ENCODE results near the gene CEP78. TPM values are rescaled to one million over a fixed set of nuclear protein-coding genes. Genes with fewer than 3 reads are reported as not detected.

The CEP78 gene
- total RNA-seq, 1 experiment from 2014 or later = 10.1 TPM

- ChIA-PET POLR2A (no interaction called here), CTCF (no interaction called here)
- no peak for DNase-seq
- Mint-ChIP-seq H3K27me3 (ENCODE audit: insufficient read depth, unreplicated experiment) (no peaks in the 10 kb centered on the region), H3K27ac (ENCODE audit: unreplicated experiment) (no peak overlapping the region), H3K9me3 (ENCODE audit: unreplicated experiment) (no peaks in the 10 kb centered on the region), H3K4me3 (ENCODE audit: unreplicated experiment) (no peak overlapping the region), H3K36me3 (ENCODE audit: insufficient read depth, unreplicated experiment) (no peaks in the 10 kb centered on the region), H3K4me1 (ENCODE audit: low read depth, unreplicated experiment) (no peaks in the 10 kb centered on the region)
- intact Hi-C loops (cut with micrococcal nuclease; ENCODE audit: unreplicated experiment) = loop anchor here (1.0 kb wide), 1 partner anchor 236 kb away; no protein-coding TSS in a partner anchor
- Histone ChIP-seq H3K9me3 (no peaks in the 10 kb centered on the region), H3K4me3 (ENCODE audit: low read depth, low read length) (no peak overlapping the region), H3K4me1 (no peaks in the 10 kb centered on the region), H3K27me3 (replicated peaks; ENCODE audit: control insufficient read depth, insufficient read depth, low read length) (no peaks in the 10 kb centered on the region), H3K36me3 (ENCODE audit: control insufficient read depth, insufficient read depth, low read length) (no peaks in the 10 kb centered on the region)
- TF ChIP-seq CTCF (IDR thresholded peaks at IDR 0.05; ENCODE audit: insufficient read depth in 1 of 2, low read depth in 1 of 2, low read length in 1 of 2, severe bottlenecking in 1 of 2, unreplicated experiment in 1 of 2) = no peak
- BruUV-seq (replicated peaks) = no TSS peak
Measured at GRCh38 chr9:78212868-78213267, 23.0 kb upstream of the CEP78 start.

- Histone ChIP-seq H3K4me3 (ENCODE audit: low read depth, low read length) (no peak overlapping the region), H3K4me1 (no peaks in the 10 kb centered on the region), H3K9me3 (no peaks in the 10 kb centered on the region), H3K36me3 (ENCODE audit: control insufficient read depth, insufficient read depth, low read length) (no peaks in the 10 kb centered on the region), H3K27me3 (replicated peaks; ENCODE audit: control insufficient read depth, insufficient read depth, low read length) (no peaks in the 10 kb centered on the region)
- ChIA-PET CTCF (no interaction called here), POLR2A (no interaction called here)
- Mint-ChIP-seq H3K36me3 (ENCODE audit: insufficient read depth, unreplicated experiment) (no peaks in the 10 kb centered on the region), H3K27me3 (ENCODE audit: insufficient read depth, unreplicated experiment) (no peaks in the 10 kb centered on the region), H3K9me3 (ENCODE audit: unreplicated experiment) (no peaks in the 10 kb centered on the region), H3K27ac (ENCODE audit: unreplicated experiment) (no peak overlapping the region), H3K4me3 (ENCODE audit: unreplicated experiment) (no peak overlapping the region), H3K4me1 (ENCODE audit: low read depth, unreplicated experiment) (no peaks in the 10 kb centered on the region)
- no TSS peak for BruUV-seq (replicated peaks)
- intact Hi-C loops (cut with micrococcal nuclease; ENCODE audit: unreplicated experiment) = loop anchor here (1.0 kb wide), 1 partner anchor 236 kb away; no protein-coding TSS in a partner anchor
- TF ChIP-seq CTCF (IDR thresholded peaks at IDR 0.05; ENCODE audit: insufficient read depth in 1 of 2, low read depth in 1 of 2, low read length in 1 of 2, severe bottlenecking in 1 of 2, unreplicated experiment in 1 of 2) = no peak
- DNase-seq = no peak
Measured at GRCh38 chr9:78213712-78214111, 22.2 kb upstream of the CEP78 start.

- Mint-ChIP-seq H3K4me3 (ENCODE audit: unreplicated experiment) (no peak overlapping the region), H3K27ac (ENCODE audit: unreplicated experiment) (no peak overlapping the region), H3K9me3 (ENCODE audit: unreplicated experiment) (no peaks in the 10 kb centered on the region), H3K4me1 (ENCODE audit: low read depth, unreplicated experiment) (no peaks in the 10 kb centered on the region), H3K27me3 (ENCODE audit: insufficient read depth, unreplicated experiment) (no peaks in the 10 kb centered on the region), H3K36me3 (ENCODE audit: insufficient read depth, unreplicated experiment) (no peaks in the 10 kb centered on the region)
- no peak for DNase-seq
- Histone ChIP-seq H3K27me3 (replicated peaks; ENCODE audit: control insufficient read depth, insufficient read depth, low read length) (no peaks in the 10 kb centered on the region), H3K4me3 (ENCODE audit: low read depth, low read length) (no peak overlapping the region), H3K36me3 (ENCODE audit: control insufficient read depth, insufficient read depth, low read length) (no peaks in the 10 kb centered on the region), H3K9me3 (no peaks in the 10 kb centered on the region), H3K4me1 (no peaks in the 10 kb centered on the region)
- intact Hi-C loops (cut with micrococcal nuclease; ENCODE audit: unreplicated experiment) = no loop called here
- no TSS peak for BruUV-seq (replicated peaks)
- ChIA-PET CTCF (no interaction called here), POLR2A (no interaction called here)
- TF ChIP-seq CTCF (IDR thresholded peaks at IDR 0.05; ENCODE audit: insufficient read depth in 1 of 2, low read depth in 1 of 2, low read length in 1 of 2, severe bottlenecking in 1 of 2, unreplicated experiment in 1 of 2) = no peak
Measured at GRCh38 chr9:78214492-78214891, 21.4 kb upstream of the CEP78 start.

All from Caco-2 (cell line).